HFF-Myc (cell line): ENCODE data around the gene VRK1.
A peak's percentile ranks its signal among the peaks of the same experiment; 100 is the strongest.

Experiments
- DNase-seq: peaks from one replicate; pipeline ENCODE4 v3.0.0-alpha.2; 2011; ENCODE audit warnings: low read depth; ENCODE audit errors: extremely low read depth
- H3K4me3 ChIP-seq: replicated peaks from 2 replicates; pipeline ENCODE4 v1.5.1; 2011; ENCODE audit warnings: low read depth, mild to moderate bottlenecking, control low read depth, low read length
- CTCF ChIP-seq: IDR thresholded peaks from 2 replicates; pipeline ENCODE4 v1.5.1; 2012; ENCODE audit warnings: mild to moderate bottlenecking, low read depth, low read length, control low read depth; ENCODE audit errors: missing control alignments

The VRK1 gene

GRCh38 chr14:96790186-96790585 is 7.0 kb upstream of the VRK1 start:
- no peak overlapping the region for H3K4me3 ChIP-seq
- no peak for TF ChIP-seq CTCF
- no peak for DNase-seq

GRCh38 chr14:96790706-96791105 is 6.5 kb upstream of the VRK1 start:
- DNase-seq, result no peak
- no peak for TF ChIP-seq CTCF
- H3K4me3 ChIP-seq, result no peak overlapping the region

GRCh38 chr14:96792003-96792402 is 5.2 kb upstream of the VRK1 start:
- DNase-seq, result no peak
- H3K4me3 ChIP-seq, result no peak overlapping the region
- TF ChIP-seq CTCF, result no peak

GRCh38 chr14:96792591-96792990 is 4.6 kb upstream of the VRK1 start:
- DNase-seq, result no peak
- no peak for TF ChIP-seq CTCF
- H3K4me3 ChIP-seq, result no peak overlapping the region

GRCh38 chr14:96793547-96793946 is 3.6 kb upstream of the VRK1 start:
- DNase-seq, result no peak
- no peak for TF ChIP-seq CTCF
- H3K4me3 ChIP-seq, result no peak overlapping the region

- DNase-seq, result no peak
- no peak overlapping the region for H3K4me3 ChIP-seq
- TF ChIP-seq CTCF, result no peak
Observed at GRCh38 chr14:96795109-96795828, 1.9 kb upstream of the VRK1 start.

GRCh38 chr14:96797582-96798349 is 584 bp downstream of the VRK1 start:
- DNase-seq, result no peak
- H3K4me3 ChIP-seq, result peak overlapping the region; percentile 86
- TF ChIP-seq CTCF, result no peak
